ENCODE data around the gene PRKCB.
A peak's percentile ranks its signal among the peaks of the same experiment; 100 is the strongest.
"Not testable (repeated sequence)": the region's sequence is repeated elsewhere in the genome, so short reads cannot be mapped to it uniquely, and the experiment has no call there.

PRKCB gene

GRCh38 chr16:24191876-24192402, 356.2 kb downstream of the PRKCB start:
- no peak for DNase-seq

GRCh38 chr16:24195221-24195620, 359.4 kb downstream of the PRKCB start:
- no peak for DNase-seq

GRCh38 chr16:24198807-24199533, 363.2 kb downstream of the PRKCB start:
- DNase-seq = no peak

GRCh38 chr16:24203675-24204074, 367.9 kb downstream of the PRKCB start:
- DNase-seq = no peak

- no peak for DNase-seq
Measured at GRCh38 chr16:24204150-24204665, 368.4 kb downstream of the PRKCB start.

- no peak for DNase-seq
Measured at GRCh38 chr16:24206926-24207325, 371.1 kb downstream of the PRKCB start.

GRCh38 chr16:24208710-24209109, 372.9 kb downstream of the PRKCB start:
- peak; percentile 40 for DNase-seq

GRCh38 chr16:24214992-24215391, 379.2 kb downstream of the PRKCB start:
- peak; percentile 4 for DNase-seq

- DNase-seq = no peak
Measured at GRCh38 chr16:24216961-24217360, 381.2 kb downstream of the PRKCB start.

GRCh38 chr16:24217461-24217860, 381.7 kb downstream of the PRKCB start:
- DNase-seq = no peak

GRCh38 chr16:24218299-24218698, 382.5 kb downstream of the PRKCB start:
- no peak for DNase-seq

GRCh38 chr16:24221219-24221618, 385.4 kb downstream of the PRKCB start:
- DNase-seq = no peak

- no peak for DNase-seq
Measured at GRCh38 chr16:24228514-24228913, 392.7 kb downstream of the PRKCB start.

GRCh38 chr16:24232936-24233335, 397.2 kb downstream of the PRKCB start:
- no peak for DNase-seq

GRCh38 chr16:24234737-24235136, 399.0 kb downstream of the PRKCB start:
- no peak for DNase-seq

GRCh38 chr16:24235806-24236205, 400.0 kb downstream of the PRKCB start:
- DNase-seq = no peak

- DNase-seq = not testable (repeated sequence)
Measured at GRCh38 chr16:24238846-24239245, 403.1 kb downstream of the PRKCB start.

- DNase-seq = no peak
Measured at GRCh38 chr16:24246911-24247607, 411.3 kb downstream of the PRKCB start.

GRCh38 chr16:24253192-24253591, 417.4 kb downstream of the PRKCB start:
- DNase-seq = peak; percentile 63

GRCh38 chr16:24255456-24256371, 419.9 kb downstream of the PRKCB start, which contains the start of gene CACNG3:
CACNG3 (plus strand) TSS chr16:24256335; CDS start chr16:24256755, 420 bp downstream.
- DNase-seq = no peak

- no peak for DNase-seq
Measured at GRCh38 chr16:24257958-24258357, 422.2 kb downstream of the PRKCB start.

GRCh38 chr16:24258791-24259190, 423.0 kb downstream of the PRKCB start:
- no peak for DNase-seq

- DNase-seq = no peak
Measured at GRCh38 chr16:24262816-24263215, 427.0 kb downstream of the PRKCB start.
